Measurements from ENCODE around the gene UQCRH.
"Not testable (repeated sequence)": the region's sequence is repeated elsewhere in the genome, so short reads cannot be mapped to it uniquely, and the experiment has no call there.

Gene UQCRH

DNA sequence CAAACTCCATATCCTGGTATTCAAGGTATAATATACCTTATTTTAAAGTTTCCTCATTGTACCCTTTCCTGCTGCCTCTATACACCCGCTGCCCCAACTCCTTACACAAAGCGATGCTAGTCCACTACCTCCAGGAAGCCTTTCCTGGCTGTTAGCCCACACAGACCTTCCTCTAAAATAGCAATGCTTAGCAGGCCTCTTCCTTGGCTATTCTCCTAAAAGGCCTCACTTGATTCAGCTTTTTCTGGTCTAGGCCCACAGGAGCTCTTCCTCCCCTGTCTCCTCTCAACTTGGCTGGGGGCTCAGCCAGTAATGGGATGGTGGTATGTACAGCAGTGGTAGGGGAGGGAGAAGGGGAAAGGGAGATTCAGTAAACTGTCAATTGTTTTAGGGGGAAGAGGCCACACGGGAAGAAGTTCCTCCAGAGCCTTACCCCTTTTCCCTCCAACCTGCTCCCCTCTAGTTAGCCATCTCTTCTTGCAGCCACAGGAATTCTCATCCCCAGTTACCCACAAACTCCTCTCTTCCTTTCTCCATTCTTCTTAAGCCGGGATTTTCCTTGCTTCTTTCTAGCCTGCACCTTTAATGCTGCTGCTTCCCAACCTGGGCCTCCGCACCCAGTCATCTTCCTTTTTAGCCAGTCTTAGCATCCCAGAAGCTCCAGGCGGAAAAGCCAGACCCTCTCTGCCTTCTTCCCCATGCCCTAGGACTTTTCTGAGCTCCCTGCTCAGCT is 2.7 kb upstream of the UQCRH start:
- no peak for DNase-seq

GRCh38 chr1:46301406-46301807 is 2.1 kb upstream of the UQCRH start:
- no peak for DNase-seq

DNA sequence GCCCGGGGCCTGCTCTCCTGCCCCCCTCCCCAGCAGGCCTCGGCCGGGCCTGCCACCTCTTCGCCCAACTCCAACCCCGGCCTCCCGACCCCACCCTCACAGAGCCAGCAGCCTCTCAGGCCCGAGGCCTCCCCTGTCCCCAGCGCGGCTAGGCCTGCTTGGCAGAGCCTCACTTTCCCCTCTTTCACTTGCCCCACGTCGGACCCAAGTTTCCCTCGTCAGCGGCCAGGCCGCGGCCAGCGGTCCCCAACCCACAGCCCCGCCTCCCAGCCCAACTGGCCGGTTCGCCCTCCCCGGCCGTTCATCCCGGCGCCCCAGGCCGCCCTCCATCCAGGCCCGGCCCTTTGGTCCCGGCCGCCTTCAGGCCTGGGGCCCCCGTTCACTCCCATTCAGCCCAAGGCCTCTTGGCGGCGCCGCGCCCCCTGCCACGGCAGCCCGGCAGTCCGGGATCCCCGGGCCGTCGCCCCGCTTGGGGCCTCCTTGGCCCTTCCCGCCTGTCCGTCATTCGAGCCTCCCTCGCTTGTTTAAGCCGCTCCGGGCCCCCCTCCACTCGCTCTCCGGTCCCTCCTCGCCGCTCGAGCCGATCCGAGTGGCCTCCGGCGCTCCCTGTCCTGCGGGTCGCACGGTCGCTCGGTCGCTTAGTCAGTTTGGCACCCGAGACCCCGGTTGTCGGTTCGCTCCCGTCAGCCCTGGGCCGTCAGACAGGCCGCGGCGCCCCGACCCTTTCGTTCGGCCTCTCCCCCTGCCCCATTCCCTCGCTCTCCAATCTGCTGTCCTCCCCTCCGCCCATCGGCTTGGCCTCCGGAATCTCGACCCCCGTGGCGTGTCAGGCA is 1.5 kb upstream of the UQCRH start:
- DNase-seq, result peak; percentile 16 to 60 (median 35)

- DNase-seq, result peak in 4 of 5 donors; percentile 14 to 42 (median 18)
Observed at GRCh38 chr1:46302641-46303037, 859 bp upstream of the UQCRH start.

GRCh38 chr1:46303872-46304326 is 401 bp downstream of the UQCRH start:
- DNase-seq, result no peak

DNA sequence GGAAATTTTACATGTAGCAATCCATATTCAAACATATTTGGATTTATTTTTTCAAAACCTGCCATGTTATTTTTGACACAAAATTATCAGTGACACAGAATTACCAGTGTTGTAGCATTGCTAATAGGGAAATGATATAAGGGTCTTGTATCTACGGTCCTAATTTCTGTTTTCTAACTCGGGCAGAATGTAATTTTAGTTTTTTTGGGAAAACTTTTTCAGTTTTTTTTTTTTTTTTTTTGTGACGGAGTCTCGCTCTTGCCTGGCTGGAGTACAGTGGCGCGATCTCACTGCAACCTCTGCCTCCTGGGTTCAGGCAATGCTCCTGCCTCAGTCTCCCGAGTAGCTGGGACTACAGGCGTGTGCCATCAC is 2.6 kb downstream of the UQCRH start:
- DNase-seq, result no peak

DNA sequence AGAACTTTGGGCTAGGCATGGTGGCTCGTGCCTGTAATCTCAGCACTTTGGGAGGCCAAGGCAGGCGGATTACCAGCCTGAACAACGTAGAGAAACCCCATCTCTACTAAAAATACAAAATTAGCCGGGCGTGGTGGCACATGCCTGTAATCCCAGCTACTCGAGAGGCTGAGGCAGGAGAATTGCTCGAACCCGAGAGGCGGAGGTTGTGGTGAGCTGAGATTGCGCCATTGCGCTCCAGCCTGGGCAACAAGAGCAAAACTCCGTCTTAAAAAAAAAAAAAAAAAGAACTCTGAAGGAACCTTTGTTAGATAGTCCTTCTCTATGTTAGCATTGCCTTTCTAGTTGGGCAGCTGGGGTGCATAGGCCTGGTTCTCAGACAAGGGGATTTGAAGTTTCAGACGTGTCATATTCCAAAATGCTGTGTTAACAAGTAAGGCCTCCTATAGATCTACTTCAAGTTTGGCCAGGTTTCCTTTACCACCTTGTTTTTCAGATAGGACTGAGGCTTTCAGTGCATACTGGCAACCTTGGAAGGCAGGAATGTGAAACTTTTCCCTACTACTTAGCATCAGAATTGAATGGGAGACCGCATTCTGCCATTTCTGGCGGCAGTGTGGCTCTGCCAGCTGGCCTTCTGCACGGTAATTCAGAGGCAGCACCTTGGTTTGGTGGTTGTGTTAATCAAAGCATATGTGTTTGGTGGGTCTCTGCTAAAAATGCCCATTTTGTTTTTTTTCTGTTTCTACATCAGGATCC is 6.1 kb downstream of the UQCRH start:
- DNase-seq, result no peak

DNA sequence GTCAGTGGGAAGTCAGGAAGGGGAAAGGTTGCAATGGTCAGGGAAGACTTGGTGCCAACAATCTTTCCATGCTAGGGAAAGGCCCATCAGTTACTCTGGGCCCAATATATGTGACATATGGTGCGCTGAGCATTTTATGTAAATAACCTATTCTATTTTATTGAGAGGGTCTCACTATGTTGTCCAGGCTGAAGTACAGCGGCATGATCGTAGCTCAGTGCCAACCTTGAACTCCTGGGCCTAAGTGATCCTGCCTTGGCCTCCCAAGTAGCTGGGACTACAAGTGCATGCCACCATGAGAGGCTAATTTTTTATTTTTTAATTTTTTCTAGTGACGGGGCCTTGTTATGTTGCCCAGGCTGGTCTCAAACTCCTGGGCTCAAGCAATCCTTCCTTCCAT is 6.8 kb downstream of the UQCRH start:
- no peak for DNase-seq

- no peak for DNase-seq
Observed at GRCh38 chr1:46315669-46316403, 12.3 kb downstream of the UQCRH start.

GRCh38 chr1:46317323-46317722 is 13.8 kb downstream of the UQCRH start:
- DNase-seq, result no peak

DNA sequence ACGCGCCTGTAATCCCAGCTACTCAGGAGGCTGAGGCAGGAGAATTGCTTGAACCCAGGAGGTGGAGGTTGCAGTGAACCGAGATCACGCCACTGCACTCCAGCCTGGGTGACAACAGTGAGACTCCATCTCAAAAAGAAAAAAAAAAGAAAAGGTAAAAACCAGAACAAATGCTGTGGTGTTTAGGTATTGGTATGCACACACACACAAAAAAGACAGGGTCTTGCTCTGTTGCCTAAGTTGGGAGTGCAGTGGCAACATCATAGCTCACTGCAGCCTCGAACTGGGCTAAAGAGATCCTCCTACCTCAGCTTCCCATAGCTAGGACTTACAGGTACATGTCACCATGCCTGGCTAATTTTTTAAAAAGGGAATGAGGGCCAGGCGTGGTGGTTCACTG is 15.8 kb downstream of the UQCRH start:
- not testable (repeated sequence) for DNase-seq

DNA sequence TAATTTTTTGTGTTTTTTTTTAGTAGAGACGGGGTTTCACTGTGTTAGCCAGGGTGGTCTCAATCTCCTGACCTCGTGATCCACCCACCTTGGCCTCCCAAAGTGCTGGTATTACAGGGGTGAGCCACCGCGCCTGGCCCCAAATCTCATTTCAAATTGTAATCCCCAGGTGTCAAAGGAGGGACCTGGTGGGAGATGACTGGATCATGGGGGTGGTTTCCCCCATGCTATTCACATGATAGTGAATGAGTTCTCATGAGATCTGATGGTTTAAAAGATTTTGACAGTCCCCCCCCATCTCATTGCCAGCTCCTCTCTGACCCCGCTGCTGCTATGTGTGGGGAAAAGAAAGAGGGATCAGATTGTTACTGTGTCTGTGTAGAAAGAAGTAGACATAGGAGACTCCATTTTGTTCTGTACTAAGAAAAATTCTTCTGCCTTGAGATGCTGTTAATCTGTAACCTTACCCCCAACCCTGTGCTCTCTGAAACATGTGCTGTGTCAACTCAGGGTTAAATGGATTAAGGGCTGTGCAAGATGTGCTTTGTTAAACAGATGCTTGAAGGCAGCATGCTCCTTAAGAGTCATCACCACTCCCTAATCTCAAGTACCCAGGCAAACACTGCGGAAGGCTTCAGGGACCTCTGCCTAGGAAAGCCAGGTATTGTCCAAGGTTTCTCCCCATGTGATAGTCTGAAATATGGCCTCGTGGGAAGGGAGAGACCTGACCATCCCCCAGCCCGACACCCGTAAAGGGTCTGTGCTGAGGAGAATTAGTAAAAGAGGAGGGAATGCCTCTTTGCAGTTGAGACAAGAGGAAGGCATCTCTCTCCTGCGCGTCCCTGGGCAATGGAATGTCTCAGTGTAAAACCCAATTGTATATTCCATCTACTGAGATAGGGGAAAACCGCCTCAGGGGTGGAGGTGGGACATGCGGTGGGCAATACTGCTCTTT is 16.7 kb downstream of the UQCRH start:
- not testable (repeated sequence) for DNase-seq

GRCh38 chr1:46322191-46322590 is 18.7 kb downstream of the UQCRH start:
- DNase-seq, result not testable (repeated sequence)

DNA sequence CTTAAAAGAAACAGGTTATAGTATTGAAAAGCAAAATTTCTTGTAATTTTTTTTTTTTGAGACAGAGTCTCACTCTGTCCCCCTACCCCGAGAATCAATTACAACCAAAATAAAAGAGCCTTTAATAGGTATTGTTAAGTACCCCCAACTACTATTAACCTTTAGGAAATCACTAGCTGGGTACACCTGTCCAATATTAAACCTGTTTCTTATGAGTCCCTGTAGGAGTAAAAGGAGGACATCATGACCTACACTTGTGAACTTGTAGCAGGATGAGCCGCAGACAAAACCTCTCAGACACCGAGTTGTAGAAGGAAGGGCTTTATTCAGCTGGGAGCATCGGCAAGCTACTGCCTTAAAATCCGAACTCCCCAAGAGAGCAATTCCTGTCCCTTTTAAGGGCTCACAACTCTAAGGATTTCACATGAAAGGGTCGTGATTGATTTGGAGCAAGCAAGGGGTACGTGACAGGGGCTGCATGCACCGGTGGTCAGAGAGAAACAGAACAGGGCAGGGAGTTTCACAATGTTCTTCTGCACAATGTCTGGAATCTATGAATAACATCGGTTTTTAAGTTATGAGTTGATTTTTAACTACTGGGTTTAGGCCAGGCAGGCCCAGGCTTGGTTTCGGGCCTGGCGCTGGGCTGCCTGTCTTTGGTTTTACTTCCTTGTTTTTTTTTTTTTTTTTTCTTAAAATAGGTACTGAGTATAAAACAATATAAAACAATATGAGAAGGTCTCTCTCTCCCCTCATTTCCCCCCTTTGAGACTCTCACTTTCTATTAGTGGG is 22.0 kb downstream of the UQCRH start:
- not testable (repeated sequence) for DNase-seq

GRCh38 chr1:46328182-46328581 is 24.7 kb downstream of the UQCRH start:
- DNase-seq, result not testable (repeated sequence)

DNA sequence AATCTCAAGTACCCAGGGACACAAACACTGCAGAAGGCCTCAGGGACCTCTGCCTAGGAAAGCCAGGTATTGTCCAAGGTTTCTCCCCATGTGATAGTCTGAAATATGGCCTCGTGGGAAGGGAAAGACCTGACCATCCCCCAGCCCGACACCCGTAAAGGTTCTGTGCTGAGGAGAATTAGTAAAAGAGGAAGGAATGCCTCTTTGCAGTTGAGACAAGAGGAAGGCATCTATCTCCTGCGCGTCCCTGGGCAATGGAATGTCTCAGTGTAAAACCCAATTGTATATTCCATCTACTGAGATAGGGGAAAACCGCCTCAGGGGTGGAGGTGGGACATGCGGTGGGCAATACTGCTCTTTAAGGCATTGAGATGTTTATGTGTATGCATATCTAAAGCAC is 26.3 kb downstream of the UQCRH start:
- DNase-seq, result not testable (repeated sequence)

GRCh38 chr1:46330381-46330780 is 26.9 kb downstream of the UQCRH start:
- not testable (repeated sequence) for DNase-seq

DNA sequence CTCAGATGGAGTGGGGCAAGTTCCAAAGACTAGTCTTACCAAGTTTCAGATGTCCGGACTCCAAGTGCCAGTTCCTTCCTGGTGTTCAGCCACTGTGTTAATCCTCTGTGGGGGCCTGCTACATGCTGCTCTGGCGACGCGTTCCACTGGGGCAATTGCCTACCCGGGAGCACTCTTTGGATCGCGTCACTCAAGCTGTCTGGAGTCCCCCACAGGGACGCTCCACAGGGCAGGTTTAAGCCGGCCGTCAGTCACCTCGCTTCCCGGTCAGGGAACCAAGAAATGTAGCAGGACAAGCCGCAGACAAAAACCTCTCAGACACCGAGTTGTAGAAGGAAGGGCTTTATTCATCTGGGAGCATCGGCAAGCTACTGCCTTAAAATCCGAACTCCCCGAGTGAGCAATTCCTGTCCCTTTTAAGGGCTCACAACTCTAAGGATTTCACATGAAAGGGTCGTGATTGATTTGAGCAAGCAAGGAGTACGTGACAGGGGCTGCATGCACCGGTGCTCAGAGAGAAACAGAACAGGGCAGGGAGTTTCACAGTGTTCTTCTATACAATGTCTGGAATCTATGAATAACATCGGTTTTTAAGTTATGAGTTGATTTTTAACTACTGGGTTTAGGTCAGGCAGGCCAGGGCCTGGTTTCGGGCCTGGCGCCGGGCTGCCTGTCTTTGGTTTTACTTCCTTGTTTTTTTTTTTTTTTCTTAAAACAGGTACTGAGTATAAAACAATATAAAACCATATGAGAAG is 28.5 kb downstream of the UQCRH start:
- not testable (repeated sequence) for DNase-seq

GRCh38 chr1:46333300-46334029 is 30.0 kb downstream of the UQCRH start:
- DNase-seq, result no peak
